Pancreas (tissue), 10 donors: ENCODE data around the gene GJA9. TPM values are rescaled to one million over a fixed set of nuclear protein-coding genes. Genes with fewer than 3 reads are reported as not detected.

Source experiments
- ATAC-seq, 4 donors: fragments of 200-7000 bp; cut with Tn5 transposase; one replicate each; pipeline versions ENCODE4 v1.8.0 to v1.9.1; 2020; ENCODE audit warnings: mild to moderate bottlenecking in 4 of 4, moderate library complexity in 4 of 4
- DNase-seq, 6 donors: peaks; one replicate each; pipeline ENCODE4 v3.0.0-alpha.2; 2020
- FAIRE-seq: peaks from 2 replicates; lab custom pipeline; 2012; peaks lifted over from hg19 to GRCh38; lab: Jason Lieb, UNC
- H3K27ac ChIP-seq, 4 donors: fragments of 200-600 bp; sonication (generic); 1 replicate in 3 of 4; 2 replicates in 1 of 4; pipeline versions ENCODE4 v1.5.0 to v1.8.0; 2020
- H3K27me3 ChIP-seq, 4 donors: fragments of 200-600 bp; one replicate each; pipeline ENCODE4 v1.8.0; 2021
- H3K36me3 ChIP-seq, 3 donors: fragments of 200-600 bp; sonication (generic) in 1 of 3; one replicate each; pipeline versions ENCODE4 v1.5.0 to v1.8.0; 2020 to 2021
- H3K4me1 ChIP-seq, 3 donors: fragments of 200-600 bp; one replicate each; pipeline ENCODE4 v1.8.0; 2021
- H3K4me3 ChIP-seq, 4 donors: fragments of 200-600 bp; sonication (generic) in 2 of 4; one replicate each; pipeline versions ENCODE4 v1.5.0 to v1.8.0; 2020 to 2021
- H3K9me3 ChIP-seq, 4 donors: fragments of 200-600 bp; one replicate each; pipeline ENCODE4 v1.8.0; 2021
- CTCF ChIP-seq, 4 donors: fragments of 200-600 bp; sonication (generic) in 3 of 4; IDR thresholded peaks; one replicate each; pipeline versions ENCODE4 v1.5.0 to v1.8.0; 2021; ENCODE audit warnings: antibody characterized with exemption in 4 of 4
- WGBS, 2 donors: extraction: QIAGEN DNeasy Blood & Tissue Kit; methylation state at CpG; one replicate each; pipeline ENCODE4 v1.1.7; 2013; 5-methylcytosine and 5-hydroxymethylcytosine counted together
- intact Hi-C, 3 donors: fragments of 100-400 bp; cut with DNase I; formaldehyde crosslinking; loops; one replicate each; pipeline versions ENCODE4 v1.11.1 to v1.14.2; 2022
- polyA plus RNA-seq, 2 donors: library from polyadenylated mRNA; stranded (reverse); fragments of 200-250 nt; gene quantifications; one replicate each; pipeline ENCODE4 v1.2.3, GENCODE V29; 2013
- total RNA-seq, 6 donors: library from RNA; stranded (reverse); fragmentation: NEBNext Ultra II Directional in 4 of 6; extraction: Animal tissue kit (Norgen Biotek cat#: 25700) in 4 of 6; gene quantifications; one replicate each; pipeline versions ENCODE4 v1.2.1 to v1.2.4, GENCODE V29; 2021 to 2023
- donor health status: healthy with polysubstance abuse.
- donor health status: DM: no; HTN: no; CAD: no; lungs with moderate emphysema.
- donor health status: DM: no; HTN: no; CAD: no.
- donor health status: control.
- donor health status: control.
- donor health status: Bipolar disorder and iron deficiency.
- donor health status: DM: yes; HTN: yes; CAD: no.
- donor health status: DM: no; HTN: no; CAD: no.
- donor health status: DM: no; HTN: no; CAD: no.
- donor health status: DM: yes; HTN: yes; CAD: no.

The GJA9 gene
- total and polyA plus RNA-seq, 8 donors = not detected

DNA sequence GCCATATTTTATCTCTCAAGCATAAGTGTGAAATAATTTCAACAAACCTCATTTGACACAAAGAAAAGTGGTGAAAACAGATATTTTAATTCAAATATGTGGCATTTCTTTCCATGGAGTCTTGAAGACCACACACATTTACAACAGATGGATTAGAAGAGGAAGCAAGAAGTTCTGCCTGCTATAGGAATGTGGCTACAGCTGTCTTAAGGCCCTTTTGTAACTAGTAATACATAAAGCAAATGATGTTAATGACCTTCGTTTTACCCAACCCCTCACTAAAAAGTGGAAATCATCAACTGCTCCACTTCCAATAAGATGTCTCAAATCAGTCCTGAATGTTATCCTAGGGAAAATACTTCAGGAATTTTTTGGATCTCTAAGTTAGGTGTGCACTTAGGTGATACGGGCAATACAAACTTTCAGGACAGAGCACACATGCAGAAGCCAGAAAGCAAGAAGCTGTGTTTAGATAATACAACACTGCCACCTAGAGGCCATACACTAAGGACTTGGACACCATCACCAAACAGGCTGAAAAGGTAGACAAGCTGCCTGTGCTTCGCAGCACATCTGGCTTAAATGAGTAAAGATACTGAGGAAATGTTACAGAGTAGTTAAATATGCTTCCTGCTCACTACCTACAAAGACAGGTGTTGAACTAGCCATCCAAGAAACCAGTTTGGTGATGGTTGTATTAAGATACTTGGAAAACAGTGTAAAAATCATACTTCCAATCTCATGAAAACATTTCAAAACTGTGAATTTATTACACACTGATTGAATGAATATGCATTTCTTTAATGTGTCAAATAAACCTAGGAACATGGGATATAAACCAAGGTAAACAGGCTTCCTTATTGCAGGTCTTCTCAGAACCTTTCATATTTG lies 46.2 kb downstream of the GJA9 start:
- no peaks in the 10 kb centered on the region for H3K27me3 ChIP-seq
- ATAC-seq = peak; percentile 79 to 98 (median 96)
- H3K4me3 ChIP-seq = no peak overlapping the region
- intact Hi-C loops = loop anchor here in 1 of 3 donors (5.0 kb wide), 1 partner anchor 808 kb away; no protein-coding TSS in a partner anchor
- H3K9me3 ChIP-seq = no peaks in the 10 kb centered on the region
- 23% methylated on average over 3 of the region's 3 CpGs for WGBS, 2 donors
- H3K4me1 ChIP-seq = no peaks in the 10 kb centered on the region
- peak; percentile 91 for FAIRE-seq
- H3K27ac ChIP-seq = no peak overlapping the region
- DNase-seq = peak in 3 of 6 donors; percentile 23 to 60 (median 47)
- peak; percentile 71 to 88 (median 80) for TF ChIP-seq CTCF (IDR thresholded peaks at IDR 0.05)
- H3K36me3 ChIP-seq = peaks cover 0 to 18% (median 10%) of the 10 kb centered on the region in 3 donors

DNA sequence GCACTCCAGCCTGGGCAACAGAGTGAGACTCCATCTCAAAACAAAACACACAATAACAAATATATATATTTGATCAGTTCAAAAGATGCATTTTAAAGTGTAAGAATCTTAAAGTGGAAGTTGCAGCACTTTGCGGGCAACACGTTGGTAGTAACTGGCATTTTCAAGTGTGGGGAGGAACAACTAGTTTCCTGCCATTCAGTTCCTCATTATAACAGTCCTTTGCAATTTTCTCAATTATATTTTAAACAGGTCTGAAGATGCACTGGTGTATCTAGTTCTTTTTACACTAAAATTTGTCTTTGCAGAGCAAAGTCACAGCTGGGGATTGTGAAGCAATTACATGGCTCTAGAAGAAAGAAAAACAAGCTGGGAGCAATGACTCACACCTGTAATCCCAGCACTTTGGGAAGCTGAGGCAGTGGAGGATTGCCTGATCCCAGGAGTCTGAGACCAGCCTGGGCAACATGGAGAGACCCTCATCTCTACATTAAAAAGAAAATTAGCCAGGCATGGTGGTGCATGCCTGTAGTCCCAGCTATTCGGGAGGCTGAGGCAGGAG lies 47.1 kb downstream of the GJA9 start:
- intact Hi-C loops = loop anchor here in 1 of 3 donors (5.0 kb wide), 1 partner anchor 807 kb away; no protein-coding TSS in a partner anchor
- DNase-seq = no peak
- Histone ChIP-seq H3K27me3 (no peaks in the 10 kb centered on the region), H3K27ac (no peak overlapping the region), H3K36me3 (peaks cover 0 to 16% (median 10%) of the 10 kb centered on the region in 3 donors), H3K4me3 (no peak overlapping the region), H3K4me1 (no peaks in the 10 kb centered on the region), H3K9me3 (no peaks in the 10 kb centered on the region)
- TF ChIP-seq CTCF (IDR thresholded peaks at IDR 0.05) = no peak
- ATAC-seq = no peak
- WGBS, 2 donors = 61 to 72% methylated on average over 3 of the region's 3 CpGs
- FAIRE-seq = no peak

GRCh38 chr1:38833146-38833545 lies 48.2 kb downstream of the GJA9 start:
- no peak for FAIRE-seq
- Histone ChIP-seq H3K27me3 (peaks cover 0 to 2% (median 0%) of the 10 kb centered on the region in 4 donors), H3K9me3 (no peaks in the 10 kb centered on the region), H3K36me3 (peaks cover 0 to 4% (median 2%) of the 10 kb centered on the region in 3 donors), H3K4me3 (no peak overlapping the region), H3K27ac (no peak overlapping the region), H3K4me1 (no peaks in the 10 kb centered on the region)
- TF ChIP-seq CTCF (IDR thresholded peaks at IDR 0.05) = no peak
- DNase-seq = no peak
- WGBS, 2 donors = 57 to 63% methylated on average over 3 of the region's 3 CpGs
- no peak for ATAC-seq
- intact Hi-C loops = loop anchor here in 1 of 3 donors (5.0 kb wide), 1 partner anchor 806 kb away; no protein-coding TSS in a partner anchor

DNA sequence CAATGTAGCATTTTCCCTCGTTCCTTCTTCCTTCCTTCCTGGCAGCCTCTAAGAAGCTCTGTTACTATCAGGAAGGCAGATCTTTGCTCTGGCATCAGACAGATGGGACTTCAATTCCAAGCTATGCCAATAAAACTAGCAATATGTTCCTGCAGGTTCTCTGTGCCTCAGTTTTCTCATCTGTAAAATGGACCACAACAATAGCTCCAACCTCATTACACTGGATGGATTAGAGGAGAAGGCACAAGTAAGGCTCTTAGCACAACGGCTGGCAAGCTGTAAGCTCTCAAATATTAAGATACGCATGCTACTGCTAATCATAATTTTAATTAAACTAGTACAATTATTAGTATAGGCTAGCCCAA lies 49.0 kb downstream of the GJA9 start:
- WGBS, 2 donors = 66 to 79% methylated on average over 3 of the region's 3 CpGs
- FAIRE-seq (no peak), DNase-seq (no peak), ATAC-seq (no peak)
- Histone ChIP-seq H3K4me3 (no peak overlapping the region), H3K4me1 (no peaks in the 10 kb centered on the region), H3K27me3 (peaks cover 0 to 7% (median 0%) of the 10 kb centered on the region in 4 donors), H3K9me3 (no peaks in the 10 kb centered on the region), H3K36me3 (no peaks in the 10 kb centered on the region), H3K27ac (no peak overlapping the region)
- intact Hi-C loops = loop anchor here in 1 of 3 donors (5.0 kb wide), 1 partner anchor 805 kb away; no protein-coding TSS in a partner anchor
- TF ChIP-seq CTCF (IDR thresholded peaks at IDR 0.05) = no peak
